Measurements from ENCODE around the gene ARMC2. TPM values are rescaled to one million over a fixed set of nuclear protein-coding genes. Genes with fewer than 3 reads are reported as not detected.

Gene ARMC2
- total and polyA plus RNA-seq, 4 donors = 5.3 to 20.7 (median 8.9) TPM

GRCh38 chr6:108820006-108820405 is 28.2 kb upstream of the ARMC2 start:
- DNase-seq (no peak), ATAC-seq (ENCODE audit: low FRiP score) (no peak)
- Histone ChIP-seq H3K36me3 (ENCODE audit: control insufficient read depth in 1 of 2, insufficient read depth in 2 of 2, low read length in 1 of 2) (no peaks in the 10 kb centered on the region), H3K27ac (ENCODE audit: low read depth in 1 of 2, low read length in 2 of 2) (no peak overlapping the region), H3K9me3 (ENCODE audit: control insufficient read depth, low read length) (no peaks in the 10 kb centered on the region), H3K4me3 (ENCODE audit: low read length in 2 of 2) (no peak overlapping the region), H3K4me1 (ENCODE audit: control insufficient read depth in 1 of 2, insufficient read depth in 2 of 2, low read length in 2 of 2) (peaks cover 0 to 3% of the 10 kb centered on the region in 2 donors), H3K27me3 (ENCODE audit: control insufficient read depth in 1 of 2, insufficient read depth in 2 of 2, low read length in 1 of 2) (no peaks in the 10 kb centered on the region)
- intact Hi-C loops (cut with DNase I) = no loop called here
- WGBS, 2 donors = 22 to 26% methylated on average over 3 of the region's 3 CpGs

GRCh38 chr6:108822401-108822800 is 25.8 kb upstream of the ARMC2 start:
- ATAC-seq (ENCODE audit: low FRiP score) (no peak), DNase-seq (no peak)
- Histone ChIP-seq H3K4me1 (ENCODE audit: control insufficient read depth in 1 of 2, insufficient read depth in 2 of 2, low read length in 2 of 2) (peaks cover 0 to 3% of the 10 kb centered on the region in 2 donors), H3K36me3 (ENCODE audit: control insufficient read depth in 1 of 2, insufficient read depth in 2 of 2, low read length in 1 of 2) (no peaks in the 10 kb centered on the region), H3K27me3 (ENCODE audit: control insufficient read depth in 1 of 2, insufficient read depth in 2 of 2, low read length in 1 of 2) (no peaks in the 10 kb centered on the region), H3K4me3 (ENCODE audit: low read length in 2 of 2) (no peak overlapping the region), H3K27ac (ENCODE audit: low read depth in 1 of 2, low read length in 2 of 2) (no peak overlapping the region), H3K9me3 (ENCODE audit: control insufficient read depth, low read length) (no peaks in the 10 kb centered on the region)
- 92 to 95% methylated on average over 4 of the region's 4 CpGs for WGBS, 2 donors
- intact Hi-C loops (cut with DNase I) = no loop called here

DNA sequence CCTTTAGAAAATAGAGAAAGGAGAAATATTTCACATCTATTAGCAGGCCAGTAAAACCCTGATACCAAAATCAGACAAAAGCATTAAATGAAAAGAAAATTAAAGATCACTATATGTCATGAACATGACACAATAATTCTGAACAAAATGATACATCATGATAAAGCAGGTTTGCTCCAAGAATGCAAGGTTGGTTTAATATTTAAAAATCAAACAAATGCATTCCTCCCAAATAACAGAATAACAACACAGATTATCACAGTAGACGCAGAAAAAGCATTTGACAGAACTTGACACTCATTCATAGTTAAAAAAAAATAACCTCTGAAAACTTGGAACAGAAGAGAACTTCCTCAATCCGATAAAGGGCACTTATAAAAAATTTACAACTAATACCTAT is 22.9 kb upstream of the ARMC2 start:
- Histone ChIP-seq H3K4me1 (ENCODE audit: control insufficient read depth in 1 of 2, insufficient read depth in 2 of 2, low read length in 2 of 2) (peaks cover 0 to under 1% of the 10 kb centered on the region in 2 donors), H3K27me3 (ENCODE audit: control insufficient read depth in 1 of 2, insufficient read depth in 2 of 2, low read length in 1 of 2) (no peaks in the 10 kb centered on the region), H3K4me3 (ENCODE audit: low read length in 2 of 2) (no peak overlapping the region), H3K9me3 (ENCODE audit: control insufficient read depth, low read length) (no peaks in the 10 kb centered on the region), H3K36me3 (ENCODE audit: control insufficient read depth in 1 of 2, insufficient read depth in 2 of 2, low read length in 1 of 2) (no peaks in the 10 kb centered on the region), H3K27ac (ENCODE audit: low read depth in 1 of 2, low read length in 2 of 2) (no peak overlapping the region)
- no peak for ATAC-seq (ENCODE audit: low FRiP score)
- WGBS, 2 donors = 91 to 97% methylated on average over 2 of the region's 2 CpGs
- intact Hi-C loops (cut with DNase I) = no loop called here
- DNase-seq = no peak

DNA sequence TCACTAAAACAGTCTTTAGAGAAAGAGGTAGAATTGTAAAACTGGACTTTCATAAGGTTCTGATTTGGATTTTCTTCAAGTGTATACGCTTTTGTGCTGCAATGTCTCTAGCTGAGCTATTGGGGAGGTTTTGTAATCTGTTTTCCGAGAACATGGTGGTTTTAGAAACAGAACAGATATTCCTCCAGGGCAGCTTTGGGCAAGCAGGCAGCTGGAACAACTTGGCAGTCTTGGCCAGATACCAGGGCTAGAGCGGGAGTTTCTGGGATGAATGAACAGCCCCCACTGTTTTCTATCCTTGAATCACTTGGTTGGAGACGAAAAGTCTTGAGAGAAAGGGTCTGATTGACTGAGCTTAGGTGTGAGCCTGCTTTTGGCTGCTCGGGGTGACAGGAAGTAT is 17.1 kb upstream of the ARMC2 start:
- H3K27ac ChIP-seq (ENCODE audit: low read depth in 1 of 2, low read length in 2 of 2) = peak overlapping the region; percentile 37 to 57
- no peak overlapping the region for H3K4me3 ChIP-seq (ENCODE audit: low read length in 2 of 2)
- H3K4me1 ChIP-seq (ENCODE audit: control insufficient read depth in 1 of 2, insufficient read depth in 2 of 2, low read length in 2 of 2) = peaks cover 0 to 2% of the 10 kb centered on the region in 2 donors
- DNase-seq (no peak), ATAC-seq (ENCODE audit: low FRiP score) (peak; percentile 30)
- H3K9me3 ChIP-seq (ENCODE audit: control insufficient read depth, low read length) = no peaks in the 10 kb centered on the region
- no peaks in the 10 kb centered on the region for H3K27me3 ChIP-seq (ENCODE audit: control insufficient read depth in 1 of 2, insufficient read depth in 2 of 2, low read length in 1 of 2)
- WGBS, 2 donors = 15 to 16% methylated on average over 5 of the region's 5 CpGs
- peaks cover 0 to 2% of the 10 kb centered on the region in 2 donors for H3K36me3 ChIP-seq (ENCODE audit: control insufficient read depth in 1 of 2, insufficient read depth in 2 of 2, low read length in 1 of 2)
- intact Hi-C loops (cut with DNase I) = loop anchor here (5.0 kb wide), 3 partner anchors 49 to 274 kb away; no protein-coding TSS in a partner anchor

GRCh38 chr6:108832738-108833137 is 15.5 kb upstream of the ARMC2 start:
- ATAC-seq (ENCODE audit: low FRiP score) = no peak
- DNase-seq = no peak
- H3K27me3 ChIP-seq (ENCODE audit: control insufficient read depth in 1 of 2, insufficient read depth in 2 of 2, low read length in 1 of 2) = no peaks in the 10 kb centered on the region
- 95 to 98% methylated on average over 8 of the region's 8 CpGs for WGBS, 2 donors
- peaks cover 0 to 2% of the 10 kb centered on the region in 2 donors for H3K4me1 ChIP-seq (ENCODE audit: control insufficient read depth in 1 of 2, insufficient read depth in 2 of 2, low read length in 2 of 2)
- no peaks in the 10 kb centered on the region for H3K9me3 ChIP-seq (ENCODE audit: control insufficient read depth, low read length)
- no peak overlapping the region for H3K4me3 ChIP-seq (ENCODE audit: low read length in 2 of 2)
- H3K36me3 ChIP-seq (ENCODE audit: control insufficient read depth in 1 of 2, insufficient read depth in 2 of 2, low read length in 1 of 2) = peaks cover 0 to 2% of the 10 kb centered on the region in 2 donors
- intact Hi-C loops (cut with DNase I) = loop anchor here (5.0 kb wide), 3 partner anchors 50 to 275 kb away; no protein-coding TSS in a partner anchor
- H3K27ac ChIP-seq (ENCODE audit: low read depth in 1 of 2, low read length in 2 of 2) = no peak overlapping the region

GRCh38 chr6:108835218-108835850 is 12.9 kb upstream of the ARMC2 start:
- H3K27ac ChIP-seq (ENCODE audit: low read depth in 1 of 2, low read length in 2 of 2) = peak overlapping the region in 1 of 2 donors; percentile 54
- 28 to 37% methylated on average over 4 of the region's 4 CpGs for WGBS, 2 donors

DNA sequence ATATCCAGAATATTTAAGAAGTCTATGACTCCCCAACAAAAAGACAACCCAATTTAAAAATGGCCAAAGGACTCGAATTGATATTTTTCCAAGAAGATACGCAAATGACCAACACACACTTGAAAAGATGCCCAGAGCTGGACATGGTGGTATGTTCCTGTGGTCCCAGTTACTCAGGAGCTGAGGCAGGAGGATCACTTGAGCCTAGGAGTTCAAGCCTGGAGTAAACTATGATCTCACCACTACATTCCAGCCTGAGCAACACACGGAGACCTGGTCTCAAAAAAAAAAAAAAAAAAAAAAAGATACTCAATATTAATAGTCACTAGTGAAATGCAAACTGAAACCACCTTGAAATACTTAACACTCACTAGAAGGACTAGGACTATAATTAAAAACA is 12.2 kb upstream of the ARMC2 start:
- no peak overlapping the region for H3K4me3 ChIP-seq (ENCODE audit: low read length in 2 of 2)
- intact Hi-C loops (cut with DNase I) = loop anchor here (5.0 kb wide), 3 partner anchors 56 to 294 kb away; no protein-coding TSS in a partner anchor
- 86% methylated on average over 3 of the region's 3 CpGs for WGBS, 2 donors

More at GRCh38 chr6:108835218-108835850, 12.9 kb upstream of the ARMC2 start:
- intact Hi-C loops (cut with DNase I) = loop anchor here (2.0 to 5.0 kb wide), 4 partner anchors 57 to 293 kb away; no protein-coding TSS in a partner anchor
- no peaks in the 10 kb centered on the region for H3K9me3 ChIP-seq (ENCODE audit: control insufficient read depth, low read length)
- H3K4me3 ChIP-seq (ENCODE audit: low read length in 2 of 2) = no peak overlapping the region
- H3K27me3 ChIP-seq (ENCODE audit: control insufficient read depth in 1 of 2, insufficient read depth in 2 of 2, low read length in 1 of 2) = no peaks in the 10 kb centered on the region
- DNase-seq (peak; percentile 91 to 96), ATAC-seq (ENCODE audit: low FRiP score) (peak; percentile 93)
- peaks cover 0 to 2% of the 10 kb centered on the region in 2 donors for H3K36me3 ChIP-seq (ENCODE audit: control insufficient read depth in 1 of 2, insufficient read depth in 2 of 2, low read length in 1 of 2)
- H3K4me1 ChIP-seq (ENCODE audit: control insufficient read depth in 1 of 2, insufficient read depth in 2 of 2, low read length in 2 of 2) = peaks cover 0 to 1% of the 10 kb centered on the region in 2 donors

GRCh38 chr6:108837236-108837971 is 10.8 kb upstream of the ARMC2 start:
- H3K27ac ChIP-seq (ENCODE audit: low read depth in 1 of 2, low read length in 2 of 2) = no peak overlapping the region
- intact Hi-C loops (cut with DNase I) = loop anchor here (5.0 kb wide), 3 partner anchors 55 to 295 kb away; no protein-coding TSS in a partner anchor
- ATAC-seq (ENCODE audit: low FRiP score) = no peak

More for the DNA sequence above, 12.2 kb upstream of the ARMC2 start:
- H3K4me1 ChIP-seq (ENCODE audit: control insufficient read depth in 1 of 2, insufficient read depth in 2 of 2, low read length in 2 of 2) = no peaks in the 10 kb centered on the region
- peaks cover 0 to 2% of the 10 kb centered on the region in 2 donors for H3K36me3 ChIP-seq (ENCODE audit: control insufficient read depth in 1 of 2, insufficient read depth in 2 of 2, low read length in 1 of 2)
- H3K9me3 ChIP-seq (ENCODE audit: control insufficient read depth, low read length) = no peaks in the 10 kb centered on the region
- no peak for DNase-seq
- H3K27me3 ChIP-seq (ENCODE audit: control insufficient read depth in 1 of 2, insufficient read depth in 2 of 2, low read length in 1 of 2) = no peaks in the 10 kb centered on the region
- no peak overlapping the region for H3K27ac ChIP-seq (ENCODE audit: low read depth in 1 of 2, low read length in 2 of 2)
- no peak for ATAC-seq (ENCODE audit: low FRiP score)

More at GRCh38 chr6:108837236-108837971, 10.8 kb upstream of the ARMC2 start:
- Histone ChIP-seq H3K36me3 (ENCODE audit: control insufficient read depth in 1 of 2, insufficient read depth in 2 of 2, low read length in 1 of 2) (peaks cover 0 to 2% of the 10 kb centered on the region in 2 donors), H3K4me1 (ENCODE audit: control insufficient read depth in 1 of 2, insufficient read depth in 2 of 2, low read length in 2 of 2) (no peaks in the 10 kb centered on the region), H3K4me3 (ENCODE audit: low read length in 2 of 2) (no peak overlapping the region), H3K9me3 (ENCODE audit: control insufficient read depth, low read length) (no peaks in the 10 kb centered on the region), H3K27me3 (ENCODE audit: control insufficient read depth in 1 of 2, insufficient read depth in 2 of 2, low read length in 1 of 2) (no peaks in the 10 kb centered on the region)
- 88 to 89% methylated on average over 4 of the region's 4 CpGs for WGBS, 2 donors
- DNase-seq = no peak
